ENCODE measurements around the gene CNTRL.

Gene CNTRL

DNA sequence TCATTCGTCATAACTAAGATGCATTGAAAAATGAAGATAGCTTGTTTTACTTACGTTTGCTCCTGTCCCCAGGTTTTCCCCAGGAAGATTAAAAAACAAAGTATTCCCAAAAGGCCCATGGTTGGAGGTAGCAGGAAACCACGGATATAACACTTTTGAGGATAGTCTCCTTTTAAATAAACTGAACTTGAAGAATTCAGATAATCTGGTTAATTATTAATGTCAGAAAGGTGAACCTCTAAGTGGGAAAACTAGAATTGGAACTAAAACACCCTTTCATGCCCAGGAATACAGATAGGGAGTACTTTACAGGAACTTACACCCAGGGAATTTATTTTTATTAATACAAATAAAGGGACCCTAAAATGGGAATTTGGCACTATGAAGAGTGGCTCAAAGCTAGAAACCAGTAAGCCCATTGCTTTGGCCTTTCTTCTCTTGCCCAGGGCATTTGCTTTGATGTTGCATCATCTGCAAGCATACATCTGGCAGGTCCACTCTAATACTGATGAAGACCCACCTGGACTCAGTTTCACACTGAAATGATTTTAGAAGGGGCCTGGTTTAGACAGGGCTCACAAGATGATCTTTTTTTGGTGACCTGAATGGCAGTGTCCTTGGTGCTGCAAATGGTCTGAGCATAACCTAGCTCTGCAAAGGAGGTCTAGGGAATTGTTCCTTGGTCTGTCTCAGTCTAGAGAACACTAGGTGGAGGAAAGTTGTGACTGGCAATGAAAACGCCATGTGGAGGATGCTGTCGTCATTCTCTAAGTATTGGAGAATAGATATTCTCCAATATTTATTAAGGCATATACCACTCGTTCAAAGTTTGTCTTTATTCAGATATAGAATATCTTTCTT lies 24.4 kb upstream of the CNTRL start, which contains the start of gene C5:
Gene C5 (minus strand): TSS at position 148 of the 861 bp plus-strand sequence. CDS start 29 bp downstream, at position 119.
- H3K27ac ChIP-seq (ENCODE audit: low read depth, low read length, severe bottlenecking): no peak within 1 kb of the TSS
- H3K4me1 ChIP-seq (ENCODE audit: control insufficient read depth, insufficient read depth, low read length, poor library complexity, severe bottlenecking): no peaks in the 10 kb centered on the region
- no peaks in the 10 kb centered on the region for H3K36me3 ChIP-seq (ENCODE audit: control insufficient read depth, insufficient read depth, low read length)
- H3K9me3 ChIP-seq (ENCODE audit: control insufficient read depth, low read length): no peaks in the 10 kb centered on the region
- H3K4me3 ChIP-seq (ENCODE audit: extremely low read depth, insufficient read depth, low read length, poor library complexity, severe bottlenecking): no peak within 1 kb of the TSS
- 100% methylated on average over 1 of the region's 6 CpGs; no CpG with 5 or more reads in 1 of the 2 experiments for WGBS, 2 experiments (ENCODE audit: insufficient coverage in 2 of 2)

DNA sequence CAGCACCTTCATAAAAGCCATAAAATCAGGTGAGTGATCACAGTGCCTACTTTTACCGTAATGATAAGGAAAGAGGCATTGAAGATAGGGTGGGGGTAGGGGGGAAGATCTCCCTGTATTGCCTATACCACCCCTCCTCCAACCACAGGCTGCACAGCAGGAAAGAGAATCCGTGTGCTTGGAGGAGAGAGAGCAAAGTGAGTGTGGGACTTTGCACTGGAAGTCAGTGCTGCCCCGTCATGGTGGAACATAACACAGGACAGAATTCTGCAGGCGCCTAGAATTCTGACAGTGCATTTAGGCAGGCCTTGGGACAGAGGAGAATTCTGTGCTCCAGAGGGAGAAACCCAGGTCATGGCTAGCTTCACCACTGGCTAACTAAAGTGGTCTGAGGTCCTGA lies 21.2 kb upstream of the CNTRL start:
- no peak overlapping the region for H3K27ac ChIP-seq (ENCODE audit: low read depth, low read length, severe bottlenecking)
- 68 to 100% methylated on average over 1 to 3 of the region's 4 CpGs for WGBS, 2 experiments (ENCODE audit: insufficient coverage in 2 of 2)
- peaks cover 3% of the 10 kb centered on the region for H3K4me1 ChIP-seq (ENCODE audit: control insufficient read depth, insufficient read depth, low read length, poor library complexity, severe bottlenecking)

GRCh38 chr9:121055642-121056143 lies 19.1 kb upstream of the CNTRL start:
- H3K27ac ChIP-seq (ENCODE audit: low read depth, low read length, severe bottlenecking): no peak overlapping the region
- WGBS, 2 experiments (ENCODE audit: insufficient coverage in 2 of 2): 56 to 64% methylated on average over 2 of the region's 2 CpGs

More for the DNA sequence above, 21.2 kb upstream of the CNTRL start:
- no peaks in the 10 kb centered on the region for H3K36me3 ChIP-seq (ENCODE audit: control insufficient read depth, insufficient read depth, low read length)
- H3K9me3 ChIP-seq (ENCODE audit: control insufficient read depth, low read length): no peaks in the 10 kb centered on the region
- no peak overlapping the region for H3K4me3 ChIP-seq (ENCODE audit: extremely low read depth, insufficient read depth, low read length, poor library complexity, severe bottlenecking)

GRCh38 chr9:121057821-121058220 lies 16.9 kb upstream of the CNTRL start:
- 75 to 92% methylated on average over 4 to 5 of the region's 5 CpGs for WGBS, 2 experiments (ENCODE audit: insufficient coverage in 2 of 2)
- Histone ChIP-seq H3K36me3 (ENCODE audit: control insufficient read depth, insufficient read depth, low read length) (no peaks in the 10 kb centered on the region), H3K27ac (ENCODE audit: low read depth, low read length, severe bottlenecking) (no peak overlapping the region), H3K4me3 (ENCODE audit: extremely low read depth, insufficient read depth, low read length, poor library complexity, severe bottlenecking) (no peak overlapping the region), H3K4me1 (ENCODE audit: control insufficient read depth, insufficient read depth, low read length, poor library complexity, severe bottlenecking) (peaks cover 3% of the 10 kb centered on the region), H3K9me3 (ENCODE audit: control insufficient read depth, low read length) (no peaks in the 10 kb centered on the region)

More at GRCh38 chr9:121055642-121056143, 19.1 kb upstream of the CNTRL start:
- H3K4me3 ChIP-seq (ENCODE audit: extremely low read depth, insufficient read depth, low read length, poor library complexity, severe bottlenecking): no peak overlapping the region
- no peaks in the 10 kb centered on the region for H3K9me3 ChIP-seq (ENCODE audit: control insufficient read depth, low read length)
- peaks cover 3% of the 10 kb centered on the region for H3K4me1 ChIP-seq (ENCODE audit: control insufficient read depth, insufficient read depth, low read length, poor library complexity, severe bottlenecking)
- H3K36me3 ChIP-seq (ENCODE audit: control insufficient read depth, insufficient read depth, low read length): no peaks in the 10 kb centered on the region

DNA sequence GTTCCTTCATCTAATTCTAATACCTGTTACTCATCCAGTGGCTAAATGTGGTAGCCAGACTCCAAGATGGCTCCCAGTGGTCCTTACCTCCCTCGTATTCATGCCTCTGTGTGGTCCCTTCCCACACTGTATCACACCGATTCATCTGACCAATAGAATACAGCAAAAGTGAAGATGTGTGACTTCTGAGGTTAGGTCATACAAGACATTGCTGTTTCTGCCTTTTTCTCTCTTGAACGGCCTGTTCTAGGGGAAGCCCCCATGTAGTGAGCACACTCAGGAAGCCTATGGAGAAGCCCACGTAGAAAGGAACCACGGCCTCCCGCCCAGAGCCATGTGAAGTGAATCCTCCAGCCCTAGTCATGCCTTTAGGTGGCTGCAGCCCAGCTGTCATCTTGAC lies 15.2 kb upstream of the CNTRL start:
- Histone ChIP-seq H3K4me3 (ENCODE audit: extremely low read depth, insufficient read depth, low read length, poor library complexity, severe bottlenecking) (no peak overlapping the region), H3K36me3 (ENCODE audit: control insufficient read depth, insufficient read depth, low read length) (no peaks in the 10 kb centered on the region), H3K4me1 (ENCODE audit: control insufficient read depth, insufficient read depth, low read length, poor library complexity, severe bottlenecking) (peaks cover 3% of the 10 kb centered on the region), H3K9me3 (ENCODE audit: control insufficient read depth, low read length) (no peaks in the 10 kb centered on the region), H3K27ac (ENCODE audit: low read depth, low read length, severe bottlenecking) (no peak overlapping the region)
- 92 to 94% methylated on average over 2 to 5 of the region's 6 CpGs for WGBS, 2 experiments (ENCODE audit: insufficient coverage in 2 of 2)

DNA sequence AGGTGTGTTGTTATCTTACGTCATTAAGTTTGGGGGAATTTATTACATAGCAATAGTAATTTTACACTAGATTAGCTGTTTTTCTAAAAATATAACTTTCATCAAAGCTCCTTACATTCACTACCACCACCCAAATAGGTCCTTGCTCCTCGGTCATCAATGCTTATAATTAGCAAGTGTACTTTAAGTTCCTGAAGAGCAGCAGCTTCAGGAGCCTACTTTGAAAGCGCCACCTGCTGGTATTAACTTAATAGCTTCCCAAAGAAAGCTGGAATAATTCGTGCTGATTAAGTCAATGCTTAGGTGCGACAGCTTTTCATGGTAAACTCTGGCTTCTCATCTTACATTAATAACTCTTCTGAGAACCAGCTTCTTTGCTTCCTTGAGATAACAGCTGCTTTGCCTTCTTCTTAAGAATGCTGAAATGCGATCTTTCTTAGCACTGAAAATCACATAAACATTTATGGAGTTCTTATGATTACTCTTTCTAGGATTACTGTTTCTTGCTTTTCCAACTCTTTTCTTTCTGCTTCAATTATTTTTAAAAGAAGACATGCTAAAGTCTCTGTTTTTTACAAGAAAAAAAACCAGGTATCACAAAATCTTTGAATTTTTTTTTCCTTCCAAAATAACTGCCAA lies 14.6 kb upstream of the CNTRL start:
- WGBS, 2 experiments (ENCODE audit: insufficient coverage in 2 of 2): 0 to 35% methylated on average over 2 to 5 of the region's 6 CpGs

GRCh38 chr9:121066850-121067249 lies 7.9 kb upstream of the CNTRL start:
- Histone ChIP-seq H3K4me3 (ENCODE audit: extremely low read depth, insufficient read depth, low read length, poor library complexity, severe bottlenecking) (no peak overlapping the region), H3K4me1 (ENCODE audit: control insufficient read depth, insufficient read depth, low read length, poor library complexity, severe bottlenecking) (no peaks in the 10 kb centered on the region), H3K27ac (ENCODE audit: low read depth, low read length, severe bottlenecking) (no peak overlapping the region), H3K9me3 (ENCODE audit: control insufficient read depth, low read length) (no peaks in the 10 kb centered on the region), H3K36me3 (ENCODE audit: control insufficient read depth, insufficient read depth, low read length) (no peaks in the 10 kb centered on the region)
- WGBS, 2 experiments (ENCODE audit: insufficient coverage in 2 of 2): 100% methylated on average over 1 of the region's 1 CpG; no CpG with 5 or more reads in 1 of the 2 experiments

More for the DNA sequence above, 14.6 kb upstream of the CNTRL start:
- Histone ChIP-seq H3K27ac (ENCODE audit: low read depth, low read length, severe bottlenecking) (no peak overlapping the region), H3K9me3 (ENCODE audit: control insufficient read depth, low read length) (no peaks in the 10 kb centered on the region), H3K4me1 (ENCODE audit: control insufficient read depth, insufficient read depth, low read length, poor library complexity, severe bottlenecking) (peaks cover 3% of the 10 kb centered on the region), H3K36me3 (ENCODE audit: control insufficient read depth, insufficient read depth, low read length) (no peaks in the 10 kb centered on the region), H3K4me3 (ENCODE audit: extremely low read depth, insufficient read depth, low read length, poor library complexity, severe bottlenecking) (no peak overlapping the region)

- no CpG with 5 or more reads among the region's 2 CpGs for WGBS, 2 experiments (ENCODE audit: insufficient coverage in 2 of 2)
- Histone ChIP-seq H3K4me3 (ENCODE audit: extremely low read depth, insufficient read depth, low read length, poor library complexity, severe bottlenecking) (no peak overlapping the region), H3K36me3 (ENCODE audit: control insufficient read depth, insufficient read depth, low read length) (no peaks in the 10 kb centered on the region), H3K9me3 (ENCODE audit: control insufficient read depth, low read length) (no peaks in the 10 kb centered on the region), H3K27ac (ENCODE audit: low read depth, low read length, severe bottlenecking) (no peak overlapping the region), H3K4me1 (ENCODE audit: control insufficient read depth, insufficient read depth, low read length, poor library complexity, severe bottlenecking) (no peaks in the 10 kb centered on the region)
These were observed 7.1 kb upstream of the CNTRL start for GRCh38 chr9:121067640-121068039.

DNA sequence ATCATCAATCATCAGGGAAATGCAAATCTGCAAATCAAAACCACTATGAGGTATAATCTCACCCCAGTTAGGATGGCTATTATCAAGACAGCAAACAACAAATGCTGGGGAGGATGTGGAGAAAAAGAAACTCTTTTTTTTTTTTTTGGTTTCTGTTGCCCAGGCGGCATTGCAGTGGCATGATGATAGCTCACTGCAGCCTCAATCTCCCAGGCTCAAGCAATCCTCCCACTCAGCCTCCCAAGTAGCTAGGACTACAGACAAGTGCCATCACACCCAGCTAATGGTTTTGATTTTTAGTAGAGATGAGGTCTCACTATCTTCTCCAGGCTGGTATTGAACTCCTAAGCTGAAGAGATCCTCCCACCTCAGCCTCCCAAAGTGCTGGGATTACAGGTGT lies 5.4 kb upstream of the CNTRL start:
- Histone ChIP-seq H3K4me3 (ENCODE audit: extremely low read depth, insufficient read depth, low read length, poor library complexity, severe bottlenecking) (no peak overlapping the region), H3K9me3 (ENCODE audit: control insufficient read depth, low read length) (no peaks in the 10 kb centered on the region), H3K27ac (ENCODE audit: low read depth, low read length, severe bottlenecking) (no peak overlapping the region), H3K36me3 (ENCODE audit: control insufficient read depth, insufficient read depth, low read length) (no peaks in the 10 kb centered on the region), H3K4me1 (ENCODE audit: control insufficient read depth, insufficient read depth, low read length, poor library complexity, severe bottlenecking) (no peaks in the 10 kb centered on the region)
- no CpG with 5 or more reads among the region's 1 CpG for WGBS, 2 experiments (ENCODE audit: insufficient coverage in 2 of 2)

- H3K36me3 ChIP-seq (ENCODE audit: control insufficient read depth, insufficient read depth, low read length): no peaks in the 10 kb centered on the region
- no peak overlapping the region for H3K4me3 ChIP-seq (ENCODE audit: extremely low read depth, insufficient read depth, low read length, poor library complexity, severe bottlenecking)
- H3K9me3 ChIP-seq (ENCODE audit: control insufficient read depth, low read length): no peaks in the 10 kb centered on the region
- no CpG with 5 or more reads among the region's 2 CpGs for WGBS, 2 experiments (ENCODE audit: insufficient coverage in 2 of 2)
- H3K27ac ChIP-seq (ENCODE audit: low read depth, low read length, severe bottlenecking): no peak overlapping the region
- no peaks in the 10 kb centered on the region for H3K4me1 ChIP-seq (ENCODE audit: control insufficient read depth, insufficient read depth, low read length, poor library complexity, severe bottlenecking)
These were observed 3.4 kb upstream of the CNTRL start for GRCh38 chr9:121071370-121071755.

Measured in mesodermal cell (in vitro differentiated cells).